ENCODE data around the gene PGBD4.

GRCh38 chr15:34056911-34057310 lies 45.0 kb upstream of the PGBD4 start:
- TF ChIP-seq POLR2A (IDR thresholded peaks at IDR 0.05; ENCODE audit: extremely low read depth, insufficient read length) = no peak
- no peak for TF ChIP-seq CTCF (IDR thresholded peaks at IDR 0.05; ENCODE audit: low read depth, low read length)
- TF ChIP-seq MYC (IDR thresholded peaks at IDR 0.05; ENCODE audit: low read depth, low read length) = no peak

Data from NB4 (cell line).